Caco-2 (cell line): ENCODE data around the gene CFAP47. TPM values are rescaled to one million over a fixed set of nuclear protein-coding genes. Genes with fewer than 3 reads are reported as not detected.

Experiments
- BruUV-seq: library from RNA; stranded (reverse); fragments of 400-500 nt; replicated peaks from 2 replicates; lab custom pipeline; 2021; lab: Mats Ljungman, UMichigan
- CTCF ChIA-PET: fragments of 300-600 bp; sonication (Branson Sonifier 250); formaldehyde crosslinking; loops from one replicate; lab custom pipeline; 2022; ENCODE audit warnings: antibody characterized with exemption; lab: Charles Lee
- POLR2A ChIA-PET: fragments of 300-600 bp; sonication (Branson Sonifier 250); formaldehyde crosslinking; loops from one replicate; lab custom pipeline; 2022; ENCODE audit warnings: antibody characterized with exemption; lab: Charles Lee
- DNase-seq, 2 experiments: peaks; one replicate each; pipeline versions ENCODE4 v3.0.0 to v3.0.0-alpha.2; 2020 to 2022
- H3K27me3 ChIP-seq: replicated peaks from 2 replicates; pipeline ENCODE4 v1.6.0; 2011; ENCODE audit warnings: low read length; ENCODE audit not compliant: control insufficient read depth, insufficient read depth
- H3K36me3 ChIP-seq: 2 replicates; pipeline ENCODE4 v1.5.1; 2011; ENCODE audit warnings: low read length; ENCODE audit not compliant: control insufficient read depth, insufficient read depth
- H3K4me1 ChIP-seq: fragments of 250-450 bp; sonication (Bioruptor Pico); 2 replicates; pipeline ENCODE4 v1.5.1; 2020; ENCODE audit warnings: mild to moderate bottlenecking
- H3K4me3 ChIP-seq: 2 replicates; pipeline ENCODE4 v1.5.1; 2011; ENCODE audit warnings: low read depth, mild to moderate bottlenecking, control low read depth, low read length
- H3K9me3 ChIP-seq: fragments of 250-450 bp; sonication (Bioruptor Pico); 2 replicates; pipeline ENCODE4 v1.5.1; 2020; ENCODE audit warnings: mild to moderate bottlenecking, moderate library complexity
- H3K27ac Mint-ChIP-seq: one replicate; pipeline ENCODE4 v1.8.0; 2022; ENCODE audit warnings: mixed read lengths; ENCODE audit not compliant: unreplicated experiment
- H3K27me3 Mint-ChIP-seq: one replicate; pipeline ENCODE4 v1.8.0; 2022; ENCODE audit warnings: mixed read lengths; ENCODE audit not compliant: insufficient read depth, unreplicated experiment
- H3K36me3 Mint-ChIP-seq: one replicate; pipeline ENCODE4 v1.8.0; 2022; ENCODE audit warnings: mild to moderate bottlenecking, mixed read lengths; ENCODE audit not compliant: insufficient read depth, unreplicated experiment
- H3K4me1 Mint-ChIP-seq: one replicate; pipeline ENCODE4 v1.8.0; 2022; ENCODE audit warnings: low read depth, mixed read lengths; ENCODE audit not compliant: unreplicated experiment
- H3K4me3 Mint-ChIP-seq: one replicate; pipeline ENCODE4 v1.8.0; 2022; ENCODE audit warnings: mild to moderate bottlenecking, moderate library complexity, mixed read lengths; ENCODE audit not compliant: unreplicated experiment
- H3K9me3 Mint-ChIP-seq: one replicate; pipeline ENCODE4 v1.8.0; 2022; ENCODE audit warnings: mixed read lengths; ENCODE audit not compliant: unreplicated experiment
- CTCF ChIP-seq, 2 experiments: fragments of 200-600 bp in 1 of 2; IDR thresholded peaks; 1 replicate in 1 of 2; 2 replicates in 1 of 2; pipeline versions ENCODE4 v1.5.1 to v1.8.0; 2011 to 2022; ENCODE audit warnings: antibody characterized with exemption in 1 of 2, control low read depth in 1 of 2, inconsistent platforms in 1 of 2, low read depth in 1 of 2, low read length in 1 of 2, mild to moderate bottlenecking in 1 of 2, moderate library complexity in 1 of 2; ENCODE audit not compliant: insufficient read depth in 1 of 2, severe bottlenecking in 1 of 2, unreplicated experiment in 1 of 2
- intact Hi-C: fragments of 100-400 bp; cut with micrococcal nuclease; formaldehyde crosslinking; loops from one replicate; pipeline ENCODE4 v1.10.0; 2022; ENCODE audit not compliant: unreplicated experiment
- total RNA-seq: library from RNA; stranded (reverse); gene quantifications from 2 replicates; pipeline ENCODE4 v1.2.3, GENCODE V29; 2022

Gene CFAP47
- total RNA-seq, 1 experiment from 2014 or later = 0.16 TPM

- no peaks in the 10 kb centered on the region for H3K36me3 ChIP-seq
- no peak for DNase-seq
- no peak overlapping the region for H3K27ac Mint-ChIP-seq
- no peaks in the 10 kb centered on the region for H3K9me3 ChIP-seq
- H3K4me1 Mint-ChIP-seq = no peaks in the 10 kb centered on the region
- no peaks in the 10 kb centered on the region for H3K9me3 Mint-ChIP-seq
- H3K36me3 Mint-ChIP-seq = no peaks in the 10 kb centered on the region
- BruUV-seq = no TSS peak
- no peaks in the 10 kb centered on the region for H3K4me1 ChIP-seq
- H3K27me3 Mint-ChIP-seq = no peaks in the 10 kb centered on the region
- intact Hi-C loops = no loop called here
- H3K27me3 ChIP-seq = no peaks in the 10 kb centered on the region
- POLR2A ChIA-PET = no interaction called here
- H3K4me3 ChIP-seq = no peak overlapping the region
- no peak for TF ChIP-seq CTCF (IDR thresholded peaks at IDR 0.05; ENCODE audit: insufficient read depth in 1 of 2, low read depth in 1 of 2, low read length in 1 of 2, severe bottlenecking in 1 of 2, unreplicated experiment in 1 of 2)
- CTCF ChIA-PET = no interaction called here
- no peak overlapping the region for H3K4me3 Mint-ChIP-seq
Measured at GRCh38 chrX:36407836-36408235, 488.3 kb downstream of the CFAP47 start.

- no peaks in the 10 kb centered on the region for H3K9me3 Mint-ChIP-seq
- H3K36me3 Mint-ChIP-seq = no peaks in the 10 kb centered on the region
- intact Hi-C loops = no loop called here
- no peak overlapping the region for H3K4me3 Mint-ChIP-seq
- ChIA-PET POLR2A (no interaction called here), CTCF (no interaction called here)
- TF ChIP-seq CTCF (IDR thresholded peaks at IDR 0.05; ENCODE audit: insufficient read depth in 1 of 2, low read depth in 1 of 2, low read length in 1 of 2, severe bottlenecking in 1 of 2, unreplicated experiment in 1 of 2) = no peak
- H3K4me3 ChIP-seq = no peak overlapping the region
- H3K4me1 Mint-ChIP-seq = no peaks in the 10 kb centered on the region
- H3K27me3 ChIP-seq = no peaks in the 10 kb centered on the region
- H3K27ac Mint-ChIP-seq = no peak overlapping the region
- BruUV-seq = no TSS peak
- no peak for DNase-seq
- H3K4me1 ChIP-seq = no peaks in the 10 kb centered on the region
- H3K27me3 Mint-ChIP-seq = no peaks in the 10 kb centered on the region
- H3K9me3 ChIP-seq = no peaks in the 10 kb centered on the region
- H3K36me3 ChIP-seq = no peaks in the 10 kb centered on the region
Measured at GRCh38 chrX:36414056-36414455, 494.5 kb downstream of the CFAP47 start.

- POLR2A ChIA-PET = no interaction called here
- Mint-ChIP-seq H3K4me1 (no peaks in the 10 kb centered on the region), H3K4me3 (no peak overlapping the region), H3K27me3 (no peaks in the 10 kb centered on the region), H3K36me3 (no peaks in the 10 kb centered on the region), H3K27ac (no peak overlapping the region), H3K9me3 (no peaks in the 10 kb centered on the region)
- no peaks in the 10 kb centered on the region for H3K36me3 ChIP-seq
- no peaks in the 10 kb centered on the region for H3K9me3 ChIP-seq
- no peak for DNase-seq
- TF ChIP-seq CTCF (IDR thresholded peaks at IDR 0.05; ENCODE audit: insufficient read depth in 1 of 2, low read depth in 1 of 2, low read length in 1 of 2, severe bottlenecking in 1 of 2, unreplicated experiment in 1 of 2) = no peak
- H3K4me3 ChIP-seq = no peak overlapping the region
- intact Hi-C loops = no loop called here
- H3K4me1 ChIP-seq = no peaks in the 10 kb centered on the region
- no peaks in the 10 kb centered on the region for H3K27me3 ChIP-seq
- CTCF ChIA-PET = no interaction called here
- no TSS peak for BruUV-seq
Measured at GRCh38 chrX:36422368-36422767, 502.8 kb downstream of the CFAP47 start.
